Fibroblast of the conjunctiva (primary cell): ENCODE data around the gene GPR158.
A peak's percentile ranks its signal among the peaks of the same experiment; 100 is the strongest.

Experiments used
- DNase-seq: peaks from one replicate; pipeline ENCODE4 v3.0.0-alpha.2; 2010; ENCODE audit warnings: low read depth

GPR158 gene

DNA sequence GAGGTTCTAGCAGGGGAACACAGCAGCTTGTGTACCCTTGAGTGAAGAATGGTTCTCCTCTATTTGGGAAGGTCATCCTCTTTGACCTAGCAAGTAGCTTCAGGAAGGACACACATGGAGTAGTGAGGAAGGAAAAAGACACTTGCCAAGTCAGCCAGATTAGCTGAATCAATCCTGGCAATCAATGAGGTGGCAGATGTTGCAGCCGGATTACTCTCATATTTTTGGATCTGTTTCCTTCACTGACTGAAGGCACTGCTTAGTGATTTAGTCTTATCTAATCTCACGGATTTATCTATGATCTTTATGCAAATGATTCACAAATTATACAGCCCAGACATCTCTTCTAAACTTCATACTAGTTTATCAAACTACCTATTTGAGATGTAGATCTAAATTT is 218.8 kb downstream of the GPR158 start:
- no peak for DNase-seq

DNA sequence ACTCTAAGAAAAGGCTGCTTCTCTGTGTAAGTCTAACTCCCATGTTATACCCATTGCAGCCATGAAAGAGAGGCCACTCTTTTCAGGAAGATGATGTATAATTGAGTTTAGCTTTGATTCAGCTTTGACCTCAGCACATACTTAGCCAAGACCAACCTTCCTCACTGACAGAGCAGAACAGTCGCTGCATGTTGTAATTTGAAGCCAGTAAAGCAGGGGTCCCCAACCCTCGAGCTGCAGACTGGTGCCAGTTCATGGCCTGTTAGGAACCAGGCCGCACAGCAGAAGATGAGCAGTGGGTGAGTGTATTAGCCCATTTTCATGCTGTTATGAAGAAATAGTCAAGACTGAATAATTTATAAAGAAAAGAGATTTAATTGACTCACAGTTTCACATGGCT is 223.9 kb downstream of the GPR158 start:
- no peak for DNase-seq

DNA sequence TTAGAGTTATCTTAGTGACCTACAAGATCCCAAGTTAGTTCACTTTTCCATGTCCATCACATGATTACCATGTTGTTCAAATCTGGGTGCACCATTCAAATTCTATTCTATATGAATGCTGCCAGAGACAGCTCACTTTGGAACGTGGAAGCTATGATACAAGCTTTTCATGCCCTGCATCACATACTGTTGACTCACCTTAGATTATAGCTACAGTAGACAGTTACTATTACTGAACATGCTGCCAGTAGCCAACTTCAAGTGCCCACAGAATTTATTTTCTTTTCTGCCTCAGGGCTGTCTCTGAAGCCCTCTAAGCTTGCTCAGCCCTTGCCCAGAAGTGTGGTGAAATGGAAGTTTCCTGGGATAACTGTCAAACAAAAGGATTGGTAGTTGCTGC is 231.1 kb downstream of the GPR158 start:
- DNase-seq = no peak

DNA sequence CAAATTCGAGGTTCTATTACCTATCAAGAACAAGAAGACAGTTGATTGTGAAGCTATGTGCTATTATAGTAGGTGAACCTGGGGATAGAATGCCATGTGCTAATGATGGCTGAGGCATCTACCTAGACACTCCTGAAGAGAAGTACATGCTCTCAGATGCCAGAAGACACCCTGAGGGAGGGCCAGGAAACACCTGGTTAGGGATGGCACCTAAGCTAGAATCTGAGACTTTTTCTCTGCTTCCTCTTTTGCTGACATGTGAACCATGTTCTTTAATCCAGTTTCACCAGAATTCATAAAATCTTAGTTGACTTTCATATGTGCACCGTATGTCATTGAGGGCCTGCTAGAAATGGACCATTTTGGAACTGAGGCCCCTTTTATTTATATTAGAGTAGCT is 242.8 kb downstream of the GPR158 start:
- no peak for DNase-seq

DNA sequence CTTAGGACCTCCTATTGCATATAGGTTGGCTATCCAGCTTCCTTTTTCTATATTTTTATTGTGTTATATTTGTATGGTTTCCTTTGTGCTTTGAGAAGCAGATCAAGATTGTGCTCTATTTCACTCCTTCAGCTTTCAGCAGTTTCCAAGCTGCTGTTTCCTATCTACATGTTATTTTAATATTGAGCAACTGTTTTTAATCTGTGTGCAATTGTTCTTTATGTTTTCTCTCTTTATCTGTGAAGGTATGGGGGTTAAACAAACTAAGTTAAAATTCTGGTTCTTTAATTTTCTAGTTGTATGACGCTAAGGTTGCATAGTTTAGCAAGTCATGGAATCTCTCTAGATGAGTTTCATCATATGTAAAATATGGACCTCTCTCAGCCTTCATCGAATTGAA is 251.0 kb downstream of the GPR158 start:
- no peak for DNase-seq

DNA sequence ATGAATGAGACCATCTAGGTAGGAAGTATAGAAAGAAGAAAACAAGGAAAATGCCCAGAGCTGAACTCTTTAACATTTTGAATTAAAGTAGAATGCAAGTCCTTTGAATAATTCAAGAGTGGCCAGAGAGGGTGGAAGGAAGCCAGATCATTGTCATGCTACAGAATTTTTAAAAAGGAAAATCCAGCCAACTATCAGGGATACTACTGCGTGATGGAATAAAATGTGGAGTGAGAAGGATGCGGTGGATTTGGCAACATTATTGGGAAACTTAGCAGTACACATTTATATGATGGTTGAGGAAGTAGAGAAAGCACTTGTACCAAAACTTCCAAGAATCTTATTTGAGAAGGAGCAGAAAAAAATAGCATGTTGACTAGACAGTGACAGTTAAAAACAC is 261.6 kb downstream of the GPR158 start:
- no peak for DNase-seq

DNA sequence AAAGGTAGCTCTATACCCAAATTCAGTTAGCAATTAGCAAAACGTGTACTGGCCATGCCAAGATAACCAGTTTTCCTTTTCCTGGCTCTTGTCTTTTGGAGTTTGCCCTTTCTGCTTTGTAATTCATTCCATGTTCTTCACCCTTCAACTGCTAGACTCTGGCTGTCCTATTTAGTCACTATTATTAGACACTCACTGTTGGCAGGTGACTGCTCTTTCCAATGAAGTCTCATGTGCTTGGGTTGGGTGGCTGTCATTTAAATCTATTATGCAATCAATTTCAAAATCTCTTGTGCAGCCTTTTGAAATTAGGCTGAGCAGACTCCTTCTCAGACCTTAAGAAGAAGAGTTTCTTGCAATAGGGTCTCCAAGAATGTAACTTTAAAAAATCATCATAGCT is 266.5 kb downstream of the GPR158 start:
- no peak for DNase-seq

DNA sequence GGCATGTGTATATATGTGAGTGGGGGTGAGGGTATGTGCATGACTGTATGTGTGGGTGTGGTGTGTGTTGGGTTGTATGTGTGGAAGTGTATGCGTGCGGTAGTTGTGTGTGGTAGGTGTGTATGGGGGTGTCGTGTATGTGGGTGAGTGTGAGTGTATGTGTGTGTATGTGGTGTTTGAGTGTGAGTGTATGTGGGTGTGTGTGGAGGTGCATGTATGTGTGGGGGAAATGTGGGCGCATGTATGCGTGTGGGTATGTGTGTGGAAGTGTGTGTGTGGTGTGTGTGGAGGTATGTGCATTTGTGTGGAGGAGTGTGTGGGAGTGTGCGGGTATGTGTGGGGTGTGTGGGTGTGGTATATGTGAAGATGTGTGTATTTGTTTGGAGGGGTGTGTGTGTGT is 269.5 kb downstream of the GPR158 start:
- DNase-seq = no peak

DNA sequence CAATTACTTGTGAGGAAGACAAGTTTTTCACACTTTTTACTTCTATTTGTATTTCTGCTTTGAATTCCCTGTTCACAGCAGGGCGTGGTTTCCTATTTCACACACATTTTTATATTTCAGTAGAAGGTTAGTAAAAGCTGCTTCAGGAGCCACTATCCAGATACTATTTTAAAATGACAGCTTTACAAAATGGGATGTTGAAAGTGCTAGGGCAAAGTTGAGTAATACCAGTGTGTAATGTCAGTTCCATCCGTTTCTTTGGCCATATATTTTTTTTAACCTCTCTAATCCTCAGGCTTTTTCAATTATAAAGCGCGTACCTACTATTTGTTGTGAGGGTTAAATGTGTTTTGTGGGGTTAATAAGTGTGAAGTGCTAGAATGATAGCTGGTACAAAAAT is 276.6 kb downstream of the GPR158 start:
- no peak for DNase-seq

DNA sequence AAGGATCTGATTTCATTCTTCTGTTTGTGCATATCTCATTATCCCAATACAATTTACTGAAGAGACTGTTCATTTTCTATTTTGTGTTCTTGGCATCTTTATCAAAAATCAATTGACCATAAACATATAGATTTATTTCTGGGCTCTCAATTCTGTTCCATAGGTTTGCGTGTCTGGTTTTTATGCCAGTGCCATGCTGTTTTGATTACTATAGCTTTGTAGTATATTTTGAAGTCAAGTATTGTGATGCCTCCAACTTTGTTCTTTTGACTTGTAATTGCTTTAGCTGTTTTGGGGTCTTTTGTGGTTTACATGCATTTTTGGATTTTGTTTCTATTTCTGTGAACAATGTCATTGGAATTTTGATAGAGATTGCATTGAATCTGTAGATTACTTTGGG is 278.8 kb downstream of the GPR158 start:
- no peak for DNase-seq

DNA sequence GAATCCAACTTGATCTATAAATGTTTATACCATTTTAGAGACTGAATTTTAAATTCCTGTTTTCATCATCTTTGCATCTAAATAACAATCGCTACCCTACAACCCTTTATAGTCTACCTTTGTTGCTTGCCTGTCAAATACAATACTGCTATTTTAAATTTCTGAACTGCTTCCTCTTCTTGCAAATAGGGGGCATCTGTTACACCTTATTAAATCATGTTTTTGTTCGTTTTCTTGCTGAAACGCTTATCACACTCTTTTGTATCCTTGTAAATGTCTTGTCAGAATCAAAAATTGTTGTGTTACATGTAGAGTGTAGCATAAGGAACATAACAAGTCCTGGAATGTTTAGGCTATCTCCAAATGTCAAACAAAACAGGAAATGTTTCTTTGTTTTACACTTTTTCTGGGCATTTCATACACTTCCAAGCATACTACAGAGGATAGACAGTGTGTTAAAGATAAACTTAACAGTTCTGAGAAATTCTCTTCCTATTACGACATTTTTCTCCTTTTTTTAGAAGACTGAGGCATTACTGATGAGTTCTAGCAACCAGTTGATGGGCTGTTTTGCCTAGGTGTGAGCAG is 281.3 kb downstream of the GPR158 start:
- no peak for DNase-seq

DNA sequence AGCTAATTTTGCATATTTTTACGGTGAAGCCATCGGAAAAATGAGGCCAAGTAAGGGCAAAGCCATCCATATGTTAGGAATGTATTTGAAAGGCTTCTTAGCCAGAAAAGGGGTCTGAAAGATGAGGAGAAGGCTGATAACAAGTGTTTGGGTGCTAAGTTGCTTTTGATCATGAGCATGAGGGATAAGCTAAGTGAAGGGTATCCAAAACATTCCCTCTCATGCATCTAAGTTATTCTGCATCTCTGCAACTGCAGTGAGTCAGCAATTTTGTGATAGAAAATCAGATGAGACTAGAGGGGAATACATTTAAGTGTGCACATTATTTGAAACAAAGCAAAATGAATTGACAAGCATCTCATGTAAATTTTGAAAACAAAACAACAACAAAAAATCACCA is 282.8 kb downstream of the GPR158 start:
- DNase-seq = no peak

DNA sequence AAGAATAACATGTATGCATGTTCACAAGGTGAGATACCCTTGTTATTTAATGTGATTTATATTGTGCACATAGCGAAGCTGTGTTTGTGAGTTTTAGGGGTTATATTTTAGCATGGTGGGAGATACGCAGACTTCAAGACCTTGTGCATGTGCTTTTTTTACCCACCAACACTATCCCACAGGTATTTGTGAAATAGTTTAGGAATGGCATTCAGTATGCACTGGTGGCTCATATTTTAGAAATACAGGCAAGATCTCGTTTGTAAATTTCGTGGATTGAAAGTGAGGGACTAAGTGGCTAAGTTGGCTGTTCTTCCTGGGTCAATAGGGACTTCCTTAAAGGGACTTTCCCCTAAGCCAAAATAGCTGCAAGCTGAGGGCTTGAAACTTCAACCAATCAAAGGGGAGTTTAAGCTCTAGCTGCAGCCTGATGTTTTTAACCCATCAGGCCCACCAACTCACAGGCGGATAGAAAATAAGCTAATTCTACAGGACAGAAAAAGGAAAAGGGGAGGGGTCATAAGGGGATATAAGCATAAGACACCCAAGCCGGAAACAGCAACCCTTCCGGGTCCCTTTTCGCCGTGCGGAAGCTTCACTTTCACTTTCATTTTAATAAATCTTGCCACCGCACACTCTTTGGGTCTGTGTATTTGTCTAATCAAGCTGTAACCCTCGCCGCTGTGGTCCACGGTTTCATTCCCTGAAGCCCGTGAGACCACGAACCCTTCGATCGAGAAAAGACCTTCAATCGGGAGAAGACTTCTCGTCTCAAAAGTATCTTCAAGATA is 291.0 kb downstream of the GPR158 start:
- no peak for DNase-seq

DNA sequence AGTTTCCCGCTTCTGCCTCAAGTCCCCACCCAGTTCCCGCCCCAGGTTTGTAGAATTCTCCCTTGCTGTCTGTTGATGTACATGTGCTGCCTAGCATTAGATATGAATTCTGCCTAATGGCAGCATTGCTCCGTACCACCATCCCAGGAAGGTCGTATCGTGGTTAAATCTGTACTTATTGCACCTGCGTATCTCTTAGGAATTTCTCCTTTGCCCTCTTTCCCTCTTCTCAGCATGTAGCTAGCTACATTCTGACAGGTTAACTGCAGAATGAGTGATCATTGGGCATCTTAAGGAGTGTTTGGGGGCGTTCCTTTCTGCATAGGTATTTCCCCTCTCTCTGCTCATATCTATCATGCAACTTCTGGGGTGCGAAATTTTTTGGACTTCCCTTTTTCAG is 293.1 kb downstream of the GPR158 start:
- DNase-seq = no peak

DNA sequence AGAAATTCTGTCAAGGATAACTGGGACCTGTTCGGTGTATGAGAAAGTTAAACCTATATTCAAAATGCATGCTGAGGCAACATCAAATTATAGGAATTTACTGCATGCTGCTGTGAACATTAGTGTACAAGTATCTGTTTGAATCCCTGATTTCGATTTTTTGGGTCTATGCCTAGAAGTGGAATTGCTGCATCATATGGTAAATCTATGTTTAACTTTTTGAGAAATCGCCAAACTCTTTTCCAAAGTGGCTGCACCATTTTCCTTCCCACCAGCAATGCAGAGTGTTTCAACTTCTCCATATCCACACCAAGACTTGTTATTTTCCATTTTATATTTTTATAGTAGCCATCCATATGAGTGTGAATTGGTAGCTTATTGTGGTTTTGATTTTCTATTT is 306.7 kb downstream of the GPR158 start:
- no peak for DNase-seq

DNA sequence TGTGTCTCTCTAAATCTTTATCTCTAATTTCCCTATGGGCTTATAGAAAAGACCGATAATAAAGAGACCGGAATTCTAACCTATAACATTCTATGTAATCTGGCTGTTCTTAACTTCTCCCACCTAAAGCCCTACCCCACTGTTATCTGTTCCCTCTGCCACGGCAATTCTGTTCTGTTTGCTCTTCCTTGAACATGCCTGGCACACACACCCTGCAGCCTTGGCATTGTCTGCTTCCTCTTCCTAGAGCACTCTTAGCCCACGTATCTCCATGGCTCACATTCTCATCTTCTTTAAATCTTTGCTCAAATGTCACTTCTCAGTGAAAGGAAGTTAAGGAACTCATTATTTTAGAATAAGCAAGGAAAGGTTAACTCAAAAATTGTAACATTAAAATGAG is 309.2 kb downstream of the GPR158 start:
- no peak for DNase-seq

DNA sequence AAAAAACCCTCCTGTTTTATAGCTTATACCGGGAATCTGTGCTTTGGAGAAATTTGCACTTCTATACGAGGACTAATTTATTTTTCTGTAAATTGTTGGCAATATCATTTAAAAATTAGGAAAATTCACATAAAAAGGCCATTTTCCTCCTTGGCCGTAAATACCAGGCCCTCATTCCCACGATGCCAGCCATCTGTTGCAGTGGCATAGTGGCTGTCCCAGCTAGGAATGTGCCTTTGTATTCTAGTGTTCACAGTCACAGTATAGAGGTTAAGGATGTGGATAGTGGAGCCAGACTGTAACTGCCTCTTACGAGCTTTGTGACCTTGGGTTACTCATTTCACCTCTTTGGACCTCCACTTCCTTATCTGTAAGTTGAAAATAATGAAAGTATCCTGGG is 312.5 kb downstream of the GPR158 start:
- DNase-seq = no peak

DNA sequence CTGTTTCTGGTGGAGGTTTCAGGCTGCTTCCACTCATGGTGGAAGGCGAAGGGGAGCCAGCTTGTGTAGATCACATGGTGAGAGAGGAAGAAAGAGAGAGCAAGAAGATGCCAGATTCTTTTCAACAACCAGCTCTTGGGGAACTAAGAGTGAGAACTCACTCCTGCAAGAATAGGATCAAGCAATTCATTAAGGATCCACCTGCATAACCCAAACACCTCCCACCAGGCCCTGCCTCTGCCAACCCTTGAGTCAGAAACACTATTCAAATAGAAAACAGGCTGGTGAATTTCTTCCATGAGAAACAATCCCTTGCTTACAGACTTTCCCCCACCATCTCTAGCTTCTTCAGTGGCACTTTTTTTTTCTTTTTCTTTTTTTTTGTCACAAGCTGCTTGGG is 317.2 kb downstream of the GPR158 start:
- no peak for DNase-seq

DNA sequence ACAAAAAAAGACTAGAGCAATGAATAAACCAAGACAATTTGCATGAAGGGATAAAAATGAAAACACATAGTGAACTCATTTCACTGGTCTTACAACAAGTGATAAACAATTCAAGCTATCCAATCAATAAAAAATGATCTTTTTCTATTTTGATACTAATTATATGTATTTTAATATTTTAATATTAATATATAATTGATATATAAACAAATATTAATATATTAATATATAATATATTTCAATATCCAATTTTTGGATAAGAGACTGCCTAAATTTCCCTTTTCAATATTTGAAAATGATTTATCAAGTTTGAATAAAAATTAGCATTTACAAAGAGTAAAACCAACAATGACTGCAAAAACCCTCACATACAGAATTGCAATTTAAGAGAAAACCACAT is 317.9 kb downstream of the GPR158 start:
- DNase-seq = no peak

DNA sequence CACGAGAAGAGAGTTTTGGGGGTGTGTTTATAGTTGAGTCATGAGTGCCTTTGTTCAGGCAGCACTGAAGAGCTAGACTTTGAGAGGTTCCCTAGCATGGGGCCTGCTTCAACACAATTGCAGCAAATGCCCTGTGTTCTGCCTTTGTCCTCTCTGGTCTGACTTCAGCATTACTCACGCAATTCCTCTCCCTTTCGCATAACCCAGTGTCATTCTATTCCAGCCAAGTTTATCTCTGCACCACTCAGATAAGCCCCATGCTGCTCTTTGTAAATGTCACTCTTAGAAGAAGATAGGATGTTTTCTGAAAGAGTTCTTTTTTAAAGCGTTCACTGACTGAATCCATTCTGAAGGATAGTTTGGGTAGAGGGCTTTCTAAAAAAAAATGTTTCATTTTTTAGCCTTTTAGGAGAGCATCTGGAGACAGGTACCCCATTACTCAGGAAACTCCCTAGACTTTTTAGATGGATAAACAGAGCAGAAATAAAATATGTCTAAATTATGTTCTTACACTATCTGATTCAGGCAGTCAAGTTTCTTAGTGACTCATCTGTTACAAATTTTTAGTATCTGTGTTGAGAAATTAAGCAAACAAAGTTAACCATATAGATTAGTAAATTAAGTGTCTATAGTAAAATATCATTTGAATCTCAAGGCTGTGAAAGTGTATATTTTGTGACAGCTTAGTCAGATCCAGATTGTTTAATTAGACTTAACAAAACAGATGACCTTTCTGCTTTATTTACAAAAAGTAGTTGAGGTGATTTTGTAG is 318.5 kb downstream of the GPR158 start:
- peak; percentile 0 for DNase-seq

DNA sequence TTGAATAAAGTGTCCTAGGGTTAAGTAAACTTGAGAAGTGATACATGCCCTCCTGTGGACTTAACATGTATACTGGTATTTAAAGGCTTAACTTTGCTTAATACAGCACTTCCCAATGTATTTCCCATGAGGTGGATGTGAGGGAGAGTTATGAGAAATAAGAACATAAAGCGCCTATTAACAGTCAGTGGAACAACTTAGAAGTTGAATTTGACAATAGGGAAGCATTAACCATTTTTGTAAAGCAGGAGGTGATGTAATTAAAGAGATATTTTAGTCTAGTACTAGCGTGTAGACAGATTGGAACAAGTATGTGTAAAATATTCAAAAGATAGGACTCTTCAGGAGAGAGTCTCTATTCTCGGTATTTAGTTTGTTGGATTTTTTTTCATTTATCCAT is 322.4 kb downstream of the GPR158 start:
- DNase-seq = no peak

DNA sequence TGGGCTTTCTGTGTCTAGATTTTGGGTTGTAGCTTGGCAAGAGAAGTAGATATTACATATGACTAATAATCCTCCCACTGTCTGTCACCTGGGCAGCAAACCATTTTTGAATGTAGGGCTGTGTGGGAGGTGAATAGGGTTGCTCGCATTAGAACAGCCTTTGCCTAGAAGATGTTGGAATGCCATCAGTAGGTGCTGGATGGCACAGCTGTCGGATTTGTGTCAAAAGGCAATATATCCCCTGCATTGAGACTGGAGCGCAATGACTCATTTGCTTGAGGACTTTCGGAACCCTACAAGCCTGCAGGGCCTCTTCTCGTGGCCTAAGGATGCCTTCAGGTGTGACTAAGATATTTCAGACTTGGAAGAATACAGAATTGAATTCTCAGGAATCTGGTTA is 323.8 kb downstream of the GPR158 start:
- no peak for DNase-seq

DNA sequence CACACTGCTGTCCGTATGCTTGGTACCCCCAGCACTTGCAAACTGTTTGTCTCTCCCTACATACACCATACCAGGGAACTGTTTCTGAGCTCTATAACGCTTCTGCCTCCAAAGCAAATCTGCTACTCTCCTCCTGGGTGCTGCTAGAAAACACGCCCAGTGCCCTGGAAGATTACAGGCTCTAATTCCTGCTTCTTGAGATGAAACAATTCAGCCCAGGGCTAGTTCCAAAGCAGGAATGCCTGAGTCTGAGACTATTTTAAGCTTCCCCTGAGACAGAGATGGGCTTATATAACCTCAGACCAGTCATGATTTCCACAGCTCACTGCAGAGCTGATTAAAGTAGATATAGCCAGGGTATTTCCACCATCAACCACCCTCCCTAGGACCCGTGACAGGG is 327.1 kb downstream of the GPR158 start:
- DNase-seq = no peak
